Measurements from ENCODE around the gene EFNA3.

EFNA3 gene

DNA sequence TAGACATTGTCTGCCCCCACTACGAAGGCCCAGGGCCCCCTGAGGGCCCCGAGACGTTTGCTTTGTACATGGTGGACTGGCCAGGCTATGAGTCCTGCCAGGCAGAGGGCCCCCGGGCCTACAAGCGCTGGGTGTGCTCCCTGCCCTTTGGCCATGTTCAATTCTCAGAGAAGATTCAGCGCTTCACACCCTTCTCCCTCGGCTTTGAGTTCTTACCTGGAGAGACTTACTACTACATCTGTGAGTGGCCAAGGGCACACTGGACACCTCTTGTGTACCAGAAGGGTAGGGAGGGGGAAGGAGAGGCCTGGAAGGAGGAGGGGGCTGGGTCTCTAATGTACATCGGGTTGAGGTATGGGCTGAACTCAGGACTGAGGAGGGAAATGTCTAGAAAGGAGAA lies 11.9 kb upstream of the EFNA3 start:
- no peak for DNase-seq (ENCODE audit: low read depth, low spot score)

GRCh38 chr1:155068599-155068998 lies 10.0 kb upstream of the EFNA3 start:
- DNase-seq (ENCODE audit: low read depth, low spot score) = no peak

- no peak for DNase-seq (ENCODE audit: low read depth, low spot score)
Observed at GRCh38 chr1:155069551-155070157, 9.0 kb upstream of the EFNA3 start.

DNA sequence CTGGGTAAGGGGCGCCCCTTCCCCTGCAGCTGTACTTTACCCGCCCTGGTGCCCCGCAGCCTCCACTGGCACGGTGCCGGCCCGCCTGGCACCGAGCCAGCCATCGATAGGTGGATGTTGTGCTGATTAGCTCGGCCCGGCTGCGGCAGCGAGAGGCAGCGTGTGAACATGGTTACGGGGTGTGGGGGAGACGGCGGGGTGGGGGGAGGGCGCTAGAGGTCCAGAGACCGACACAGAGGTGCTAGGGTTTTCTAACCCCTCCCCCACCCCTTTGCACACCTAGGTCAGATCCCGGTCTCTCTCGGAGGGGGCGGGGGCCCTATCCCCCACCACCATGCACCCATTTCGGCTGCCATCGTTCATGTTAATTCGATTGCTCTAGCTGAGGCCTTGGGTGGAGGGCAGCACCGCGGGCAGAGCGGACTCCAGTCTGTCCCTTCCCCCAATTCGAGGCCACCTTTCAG lies 8.4 kb upstream of the EFNA3 start:
- DNase-seq (ENCODE audit: low read depth, low spot score) = no peak

DNA sequence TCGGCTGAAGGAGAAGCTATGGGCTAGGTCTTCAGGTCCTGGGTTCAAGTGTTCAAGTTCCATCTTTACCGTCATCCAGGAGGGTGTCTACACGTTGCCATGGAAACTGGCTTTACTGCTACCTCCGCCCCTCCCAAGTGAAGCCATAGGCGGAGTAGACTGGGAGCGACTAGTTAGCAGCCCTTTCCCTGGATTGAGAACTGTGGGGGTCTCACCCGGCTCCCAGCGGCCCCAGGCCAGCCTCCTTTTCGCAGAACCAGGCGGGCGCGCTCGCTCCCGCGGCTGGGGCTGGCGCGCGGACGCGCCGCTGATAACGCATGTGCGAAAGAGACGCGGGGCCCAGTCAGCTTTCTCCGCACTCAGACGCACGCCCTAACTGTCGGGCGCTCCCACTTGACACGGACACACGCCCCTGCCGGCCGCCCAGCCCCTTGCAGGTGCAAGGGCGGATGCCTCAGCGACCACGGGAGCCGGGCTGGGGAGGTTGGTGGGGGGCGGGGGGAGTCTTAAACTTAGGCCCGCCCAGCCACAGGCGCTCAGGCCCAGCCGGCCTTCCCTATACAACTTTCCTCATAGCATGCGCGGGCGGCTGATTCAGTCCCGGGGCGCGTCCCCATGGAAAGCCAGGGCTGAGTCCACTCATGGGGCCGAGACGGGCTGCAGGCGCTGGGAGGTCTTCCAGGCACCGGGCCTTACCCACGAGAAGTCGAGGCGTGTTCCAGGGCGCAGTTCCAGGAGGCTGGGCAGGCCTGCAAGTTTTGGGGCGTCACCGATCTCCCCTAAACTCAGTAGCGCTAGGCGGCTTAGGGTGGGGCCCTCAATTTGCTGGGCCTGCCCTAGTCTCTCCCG lies 7.7 kb upstream of the EFNA3 start:
- peak; percentile 65 for DNase-seq (ENCODE audit: low read depth, low spot score)

- no peak for DNase-seq (ENCODE audit: low read depth, low spot score)
Observed at GRCh38 chr1:155071701-155072100, 6.9 kb upstream of the EFNA3 start.

DNA sequence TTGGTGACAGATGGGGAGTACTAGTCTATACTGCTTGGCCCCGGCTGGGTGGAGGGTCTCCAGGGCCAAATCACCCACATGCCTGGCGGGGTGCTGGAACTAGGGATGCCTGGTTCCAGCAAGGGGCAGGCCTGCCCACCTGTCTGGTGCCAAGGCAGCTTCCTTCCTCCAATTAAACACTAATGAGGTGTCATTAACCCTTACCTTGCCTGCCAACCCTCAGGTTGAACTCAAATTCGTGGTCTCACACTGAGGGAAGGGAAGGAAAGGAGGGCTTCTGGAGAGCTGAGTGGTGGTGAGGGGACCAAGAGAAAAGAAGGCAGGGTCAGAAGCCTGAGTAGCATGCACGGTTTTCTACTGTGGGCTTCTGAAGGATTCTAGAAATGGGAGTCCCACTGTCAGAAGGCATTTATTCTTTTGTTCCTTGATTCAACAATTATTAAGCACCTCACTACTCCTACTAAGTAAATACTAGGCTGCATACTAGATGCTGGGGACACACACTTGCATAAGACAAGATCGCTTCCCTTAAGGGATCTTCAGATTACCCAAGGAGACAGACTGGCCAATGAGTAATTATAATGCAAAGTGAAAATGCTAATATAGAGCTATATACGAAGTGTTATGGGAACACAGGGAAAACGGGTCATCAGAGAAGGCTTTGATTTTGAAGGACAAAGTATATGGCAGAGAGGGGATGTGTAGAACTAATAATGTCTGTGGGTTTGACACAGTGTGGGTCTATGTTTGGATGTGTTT lies 5.9 kb upstream of the EFNA3 start:
- DNase-seq (ENCODE audit: low read depth, low spot score) = no peak

- no peak for DNase-seq (ENCODE audit: low read depth, low spot score)
Observed at GRCh38 chr1:155073377-155074242, 5.0 kb upstream of the EFNA3 start.

- no peak for DNase-seq (ENCODE audit: low read depth, low spot score)
Observed at GRCh38 chr1:155075535-155075934, 3.1 kb upstream of the EFNA3 start.

DNA sequence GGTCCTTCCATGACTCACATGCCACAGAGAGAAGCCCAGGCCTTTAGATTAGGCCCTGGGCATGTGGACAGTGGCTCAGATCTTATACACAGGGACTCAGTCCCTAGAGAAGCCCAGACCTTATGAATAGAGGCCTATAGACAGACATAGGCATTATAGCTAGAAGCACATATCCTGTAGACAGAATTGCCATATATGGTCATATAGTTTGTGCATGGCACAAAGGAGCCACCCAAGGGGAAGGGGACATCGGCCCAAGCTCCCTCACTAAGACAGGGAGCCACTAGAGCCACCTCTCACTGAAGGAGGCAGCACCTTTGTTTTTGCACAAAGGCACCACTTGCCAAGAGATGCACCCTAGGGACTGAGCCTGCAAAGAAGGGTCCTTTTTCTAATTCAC lies 2.3 kb upstream of the EFNA3 start:
- no peak for DNase-seq (ENCODE audit: low read depth, low spot score)

DNA sequence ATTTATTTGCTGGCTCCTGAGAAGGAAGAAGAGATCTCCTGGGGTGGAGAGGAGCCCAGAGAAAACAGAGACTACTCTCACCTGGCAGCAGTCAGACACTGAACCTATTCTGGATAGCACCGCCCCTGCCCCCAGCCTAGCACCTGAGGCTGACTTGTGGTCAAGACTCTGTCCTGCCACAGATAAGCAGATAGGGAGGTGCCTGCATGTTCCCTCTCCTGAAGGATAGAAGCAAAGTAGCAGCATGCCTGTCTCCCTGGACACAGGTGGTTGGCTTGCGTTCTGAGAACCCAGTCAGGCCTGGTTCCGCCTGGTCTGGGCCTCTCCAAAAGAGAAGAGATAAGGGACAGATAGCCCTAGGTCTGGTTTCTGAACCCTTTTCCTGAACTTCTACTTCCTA lies 1.3 kb upstream of the EFNA3 start:
- no peak for DNase-seq (ENCODE audit: low read depth, low spot score)

DNA sequence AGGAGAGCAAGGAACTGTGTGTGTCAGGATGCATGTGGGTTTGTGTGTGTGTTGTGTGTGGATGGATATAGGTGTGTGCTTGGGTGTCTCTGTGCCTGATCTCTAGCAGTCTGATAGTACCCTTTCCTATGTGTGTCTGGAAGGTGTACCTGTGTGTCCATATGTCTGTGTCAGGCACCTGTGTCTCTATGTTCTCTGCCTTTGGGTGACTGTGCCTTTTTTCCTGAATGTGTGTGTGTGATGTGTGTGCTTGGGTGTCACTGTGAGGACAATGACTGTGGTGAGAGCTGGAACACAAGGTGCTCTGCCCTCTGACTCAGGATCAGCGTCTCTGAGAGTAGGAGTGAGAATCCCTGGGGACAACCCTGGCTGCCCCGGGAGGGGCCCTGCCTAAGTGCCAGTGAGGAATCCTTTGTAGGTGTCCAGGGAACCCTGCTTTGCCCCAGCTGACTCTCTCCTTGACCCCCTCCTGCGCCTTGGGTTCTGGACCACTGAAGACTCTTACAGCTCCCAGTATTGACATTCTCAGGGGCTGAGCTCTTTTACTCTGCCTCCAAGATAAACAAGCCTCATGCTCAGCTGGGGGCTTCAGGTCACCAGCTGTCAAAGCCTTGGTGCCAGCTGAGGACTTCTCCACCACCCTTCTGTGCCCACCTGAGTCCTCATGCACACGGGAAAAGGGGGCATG lies 735 bp upstream of the EFNA3 start:
- no peak for DNase-seq (ENCODE audit: low read depth, low spot score)

GRCh38 chr1:155079210-155079486 lies 511 bp downstream of the EFNA3 start:
- no peak for DNase-seq (ENCODE audit: low read depth, low spot score)

DNA sequence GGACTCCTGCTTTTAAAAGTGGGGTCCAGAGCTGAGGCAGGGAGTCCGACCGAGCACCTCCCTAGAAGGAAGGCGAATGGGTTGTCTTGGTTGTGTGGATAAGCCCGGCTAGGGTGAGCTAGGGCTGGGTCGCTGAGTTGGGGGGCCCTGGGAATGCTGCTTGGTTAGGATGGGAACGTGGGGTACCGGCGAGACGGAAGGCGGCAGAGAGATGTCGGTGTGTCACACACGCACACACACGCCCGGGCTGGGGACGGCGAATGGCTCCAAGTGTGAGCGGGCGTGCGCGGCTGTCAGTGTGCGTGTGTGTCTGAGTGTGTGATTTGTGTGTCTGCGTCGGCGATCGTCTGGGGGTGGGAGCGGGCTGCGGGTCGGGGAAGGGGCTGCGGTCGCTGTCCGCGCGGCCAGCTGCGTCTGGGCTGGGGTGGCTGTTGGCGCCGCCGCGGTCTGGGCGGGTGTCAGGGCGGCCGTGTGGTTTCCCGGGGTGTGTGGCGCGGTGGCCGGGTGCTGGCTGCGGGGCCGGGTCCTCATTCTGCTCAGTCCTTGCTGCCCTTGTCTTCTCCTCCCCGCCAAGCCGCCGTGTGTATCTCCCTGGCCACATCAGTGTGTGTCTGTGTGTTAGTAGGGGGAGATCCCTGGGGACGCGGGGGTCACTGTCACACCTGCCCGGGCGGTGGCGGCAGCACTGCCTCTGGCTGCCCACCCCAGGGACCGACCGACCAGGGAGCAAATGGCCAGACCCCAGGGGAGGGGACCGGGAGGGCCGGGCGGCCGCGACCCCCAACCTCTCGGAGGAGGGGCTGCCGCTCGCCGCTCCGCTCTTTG lies 1.1 kb downstream of the EFNA3 start:
- no peak for DNase-seq (ENCODE audit: low read depth, low spot score)

- DNase-seq (ENCODE audit: low read depth, low spot score) = no peak
Observed at GRCh38 chr1:155080312-155081228, 1.9 kb downstream of the EFNA3 start.

GRCh38 chr1:155081472-155082300 lies 3.0 kb downstream of the EFNA3 start:
- DNase-seq (ENCODE audit: low read depth, low spot score) = no peak

DNA sequence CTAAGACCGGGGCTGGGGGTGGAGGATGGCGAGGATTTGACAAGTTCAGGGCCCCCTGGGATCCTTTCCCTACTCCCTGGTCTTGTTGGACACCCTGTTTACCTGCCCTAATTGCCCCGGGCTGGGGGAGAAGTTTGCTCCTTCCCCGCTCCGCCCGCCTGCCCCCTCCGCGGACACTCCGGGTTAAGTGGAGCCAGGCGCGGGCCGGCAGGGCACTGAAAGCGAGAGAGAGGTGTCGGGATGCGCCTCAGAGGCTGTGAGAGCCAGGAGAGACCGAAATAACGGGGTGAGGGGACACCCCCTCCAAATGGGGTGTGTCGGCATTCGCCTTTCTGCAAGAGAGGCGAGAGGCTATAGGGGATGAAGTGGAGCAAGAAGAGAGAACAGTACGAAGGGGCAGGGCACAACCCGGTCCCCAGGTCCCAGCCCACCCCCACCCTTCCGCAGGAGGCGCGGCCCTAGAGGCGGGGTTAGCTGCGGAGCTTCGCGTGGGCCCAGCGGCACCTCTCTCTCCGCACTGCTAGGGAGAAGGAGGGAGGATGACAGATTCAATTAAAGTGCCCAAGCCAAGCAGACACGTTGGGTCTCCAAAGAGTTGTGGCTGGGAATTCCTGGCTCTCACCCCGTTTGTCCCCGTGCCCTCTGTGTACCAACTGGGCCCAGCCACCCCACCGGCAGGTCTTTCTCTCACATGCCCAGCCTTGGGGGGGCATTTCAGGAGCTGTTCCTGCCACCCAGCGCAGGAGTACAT lies 3.8 kb downstream of the EFNA3 start:
- no peak for DNase-seq (ENCODE audit: low read depth, low spot score)

All from activated naive CD8-positive, alpha-beta T cell treated with anti-CD3 and anti-CD28 coated beads, Interleukin-2, amount 50 U/mL, for 16 hours (primary cell).